ENCODE results near the gene PSMB4.
"Not testable (repeated sequence)": the region's sequence is repeated elsewhere in the genome, so short reads cannot be mapped to it uniquely, and the experiment has no call there.

PSMB4 gene

DNA sequence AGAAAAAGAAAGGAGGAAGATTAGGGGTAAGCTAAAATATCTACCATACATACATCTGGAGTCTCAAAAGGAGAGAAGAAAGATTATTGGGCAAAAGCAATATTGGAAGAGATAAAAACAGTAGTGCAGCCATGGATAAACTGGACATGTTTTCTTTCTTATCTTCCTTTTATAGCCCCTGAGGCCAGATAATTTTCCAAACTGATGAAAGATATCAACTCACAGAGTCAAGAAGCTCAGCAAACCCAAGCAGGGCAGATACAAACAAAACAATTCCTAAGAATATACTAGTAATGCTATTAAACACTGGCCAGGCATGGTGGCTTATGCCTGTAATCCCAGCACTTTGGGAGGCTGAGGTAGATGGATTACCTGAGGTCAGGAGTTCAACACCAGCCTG, 5.8 kb upstream of the PSMB4 start:
- no peak for ATAC-seq
- TF ChIP-seq ZFP3 (CRISPR knock-in tag; IDR thresholded peaks at IDR 0.05), result no peak
- no peak for TF ChIP-seq TOX (CRISPR knock-in tag; IDR thresholded peaks at IDR 0.05; ENCODE audit: borderline replicate concordance)
- no peak for TF ChIP-seq TCF4 (CRISPR knock-in tag; IDR thresholded peaks at IDR 0.05; ENCODE audit: borderline replicate concordance)
- TF ChIP-seq GLIS3 (CRISPR knock-in tag; IDR thresholded peaks at IDR 0.05), result no peak
- no peak for TF ChIP-seq RARB (CRISPR knock-in tag; IDR thresholded peaks at IDR 0.05)
- TF ChIP-seq ESRRG (CRISPR knock-in tag; IDR thresholded peaks at IDR 0.05), result no peak

- ATAC-seq, result not testable (repeated sequence)
These were observed 3.1 kb upstream of the PSMB4 start for GRCh38 chr1:151396265-151396664.

- ATAC-seq, result no peak
- TF ChIP-seq ZFP30 (CRISPR knock-in tag; IDR thresholded peaks at IDR 0.05) (no peak), PPARA (CRISPR knock-in tag; IDR thresholded peaks at IDR 0.05; ENCODE audit: borderline replicate concordance) (no peak), TOX (CRISPR knock-in tag; IDR thresholded peaks at IDR 0.05; ENCODE audit: borderline replicate concordance) (no peak), ZNF8 (CRISPR knock-in tag; IDR thresholded peaks at IDR 0.05) (no peak)
These were observed 1.9 kb downstream of the PSMB4 start for GRCh38 chr1:151401125-151401788.

DNA sequence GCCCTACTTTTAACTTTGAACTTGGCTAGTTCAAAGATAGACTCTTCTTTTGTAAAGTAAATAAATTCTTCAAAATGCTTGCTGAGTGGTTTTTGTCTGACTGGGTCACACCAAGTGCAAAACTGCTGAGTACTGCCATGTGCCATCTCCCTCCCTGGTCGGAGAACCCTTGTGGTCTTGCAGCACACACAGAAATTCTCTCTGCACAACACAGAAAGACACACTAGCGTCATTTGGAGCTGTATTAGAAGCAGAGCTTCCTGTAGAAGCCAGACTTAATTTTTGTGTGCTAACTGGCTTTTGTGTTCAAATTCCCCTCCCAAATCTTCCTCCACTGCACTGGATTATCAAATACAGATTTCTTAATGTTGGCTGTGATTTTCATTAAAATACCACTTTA, 2.5 kb downstream of the PSMB4 start:
- TF ChIP-seq SNAI2 (CRISPR knock-in tag; IDR thresholded peaks at IDR 0.05), result no peak
- no peak for TF ChIP-seq BACH2 (CRISPR knock-in tag; IDR thresholded peaks at IDR 0.05; ENCODE audit: borderline replicate concordance)
- no peak for TF ChIP-seq ZNF8 (CRISPR knock-in tag; IDR thresholded peaks at IDR 0.05)
- no peak for TF ChIP-seq TOX (CRISPR knock-in tag; IDR thresholded peaks at IDR 0.05; ENCODE audit: borderline replicate concordance)
- TF ChIP-seq RARB (CRISPR knock-in tag; IDR thresholded peaks at IDR 0.05), result no peak
- no peak for TF ChIP-seq ZFP30 (CRISPR knock-in tag; IDR thresholded peaks at IDR 0.05)
- no peak for TF ChIP-seq CSRNP3 (CRISPR knock-in tag; IDR thresholded peaks at IDR 0.05)
- no peak for TF ChIP-seq ISL1 (CRISPR knock-in tag; IDR thresholded peaks at IDR 0.05)
- no peak for ATAC-seq

GRCh38 chr1:151402764-151403163, 3.4 kb downstream of the PSMB4 start:
- no peak for ATAC-seq
- TF ChIP-seq ESRRG (CRISPR knock-in tag; IDR thresholded peaks at IDR 0.05), result no peak
- no peak for TF ChIP-seq POU6F1 (CRISPR knock-in tag; IDR thresholded peaks at IDR 0.05; ENCODE audit: borderline replicate concordance, low read depth)
- no peak for TF ChIP-seq TCF4 (CRISPR knock-in tag; IDR thresholded peaks at IDR 0.05; ENCODE audit: borderline replicate concordance)
- TF ChIP-seq ARNTL (CRISPR knock-in tag; IDR thresholded peaks at IDR 0.05; ENCODE audit: borderline replicate concordance, low read depth), result no peak
- no peak for TF ChIP-seq BACH2 (CRISPR knock-in tag; IDR thresholded peaks at IDR 0.05; ENCODE audit: borderline replicate concordance)
- TF ChIP-seq GLIS3 (CRISPR knock-in tag; IDR thresholded peaks at IDR 0.05), result no peak
- TF ChIP-seq CSRNP3 (CRISPR knock-in tag; IDR thresholded peaks at IDR 0.05), result no peak
- no peak for TF ChIP-seq ISL1 (CRISPR knock-in tag; IDR thresholded peaks at IDR 0.05)
- TF ChIP-seq ZFP3 (CRISPR knock-in tag; IDR thresholded peaks at IDR 0.05), result no peak
- TF ChIP-seq TOX (CRISPR knock-in tag; IDR thresholded peaks at IDR 0.05; ENCODE audit: borderline replicate concordance), result no peak
- TF ChIP-seq ZNF70 (CRISPR knock-in tag; IDR thresholded peaks at IDR 0.05), result no peak
- TF ChIP-seq OSR1 (CRISPR knock-in tag; IDR thresholded peaks at IDR 0.05), result no peak
- TF ChIP-seq, protein P1, sequence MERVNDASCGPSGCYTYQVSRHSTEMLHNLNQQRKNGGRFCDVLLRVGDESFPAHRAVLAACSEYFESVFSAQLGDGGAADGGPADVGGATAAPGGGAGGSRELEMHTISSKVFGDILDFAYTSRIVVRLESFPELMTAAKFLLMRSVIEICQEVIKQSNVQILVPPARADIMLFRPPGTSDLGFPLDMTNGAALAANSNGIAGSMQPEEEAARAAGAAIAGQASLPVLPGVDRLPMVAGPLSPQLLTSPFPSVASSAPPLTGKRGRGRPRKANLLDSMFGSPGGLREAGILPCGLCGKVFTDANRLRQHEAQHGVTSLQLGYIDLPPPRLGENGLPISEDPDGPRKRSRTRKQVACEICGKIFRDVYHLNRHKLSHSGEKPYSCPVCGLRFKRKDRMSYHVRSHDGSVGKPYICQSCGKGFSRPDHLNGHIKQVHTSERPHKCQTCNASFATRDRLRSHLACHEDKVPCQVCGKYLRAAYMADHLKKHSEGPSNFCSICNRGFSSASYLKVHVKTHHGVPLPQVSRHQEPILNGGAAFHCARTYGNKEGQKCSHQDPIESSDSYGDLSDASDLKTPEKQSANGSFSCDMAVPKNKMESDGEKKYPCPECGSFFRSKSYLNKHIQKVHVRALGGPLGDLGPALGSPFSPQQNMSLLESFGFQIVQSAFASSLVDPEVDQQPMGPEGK (CRISPR knock-in tag; IDR thresholded peaks at IDR 0.05; ENCODE audit: borderline replicate concordance), result no peak
